Suppressor macrophage treated with lipopolysaccharide for 4 hours (primary cell): Measurements from ENCODE around the gene TCEA2.

Experiments
- DNase-seq: peaks from one replicate; pipeline ENCODE4 v3.0.0-alpha.2; 2020

The TCEA2 gene

DNA sequence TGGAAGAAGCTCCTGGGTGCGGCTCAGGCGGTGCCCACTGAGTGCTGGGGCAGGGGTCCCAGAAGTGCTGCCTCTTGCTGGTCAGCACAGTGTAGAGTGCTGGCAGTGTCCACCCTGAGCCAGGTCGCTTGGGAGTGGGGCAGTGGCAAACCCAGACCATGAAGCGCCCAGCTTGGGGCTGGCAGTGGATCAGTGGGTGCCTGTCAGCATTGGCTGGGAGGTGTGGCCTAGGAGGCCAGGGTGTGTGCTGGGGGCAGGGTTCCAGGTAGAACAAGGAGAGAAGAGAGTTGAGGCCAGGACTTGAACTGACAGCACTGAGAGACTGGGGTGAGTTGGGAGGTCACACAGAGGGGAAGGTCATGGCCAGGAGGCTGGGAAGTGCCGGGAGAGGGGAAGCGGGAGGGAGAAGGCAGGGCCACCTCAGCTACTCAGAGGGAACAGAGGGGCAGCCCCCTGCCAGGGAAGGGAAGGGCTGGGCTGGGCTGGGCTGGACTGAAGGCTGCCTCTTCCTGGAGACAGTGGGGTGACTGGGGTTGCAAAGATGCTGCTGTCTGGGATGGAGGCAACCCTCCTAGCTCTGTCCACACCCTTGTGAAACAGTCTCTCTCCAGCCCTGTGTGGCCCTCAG lies 4.1 kb downstream of the TCEA2 start:
- no peak for DNase-seq

DNA sequence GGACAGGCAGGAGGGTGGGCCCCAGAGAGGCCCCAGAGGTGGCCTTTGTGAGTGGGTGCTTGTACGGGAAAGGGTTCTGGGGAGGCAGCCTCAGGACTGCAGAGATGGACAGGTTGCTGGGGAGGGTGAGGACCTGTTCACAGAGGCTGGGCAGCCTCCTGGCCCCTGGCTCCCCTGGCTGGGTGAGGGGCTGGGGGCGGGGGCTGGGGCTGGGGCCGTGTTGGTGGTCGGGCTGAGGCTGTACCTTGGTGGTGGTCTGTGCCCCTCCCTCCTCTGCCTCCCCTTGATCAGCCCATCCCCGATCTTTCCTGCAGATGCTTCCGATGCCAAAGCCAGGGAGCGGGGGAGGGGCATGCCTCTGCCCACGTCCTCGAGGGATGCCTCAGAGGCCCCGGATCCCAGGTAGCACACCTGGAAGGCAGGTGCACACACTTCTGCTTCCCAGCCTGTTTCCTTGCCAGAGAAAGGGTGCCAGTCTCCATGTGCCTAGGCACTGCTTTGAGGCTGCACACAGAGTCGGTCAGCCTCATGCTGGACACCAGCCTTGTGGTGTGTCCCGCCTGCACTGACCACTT lies 4.8 kb downstream of the TCEA2 start:
- DNase-seq = no peak

DNA sequence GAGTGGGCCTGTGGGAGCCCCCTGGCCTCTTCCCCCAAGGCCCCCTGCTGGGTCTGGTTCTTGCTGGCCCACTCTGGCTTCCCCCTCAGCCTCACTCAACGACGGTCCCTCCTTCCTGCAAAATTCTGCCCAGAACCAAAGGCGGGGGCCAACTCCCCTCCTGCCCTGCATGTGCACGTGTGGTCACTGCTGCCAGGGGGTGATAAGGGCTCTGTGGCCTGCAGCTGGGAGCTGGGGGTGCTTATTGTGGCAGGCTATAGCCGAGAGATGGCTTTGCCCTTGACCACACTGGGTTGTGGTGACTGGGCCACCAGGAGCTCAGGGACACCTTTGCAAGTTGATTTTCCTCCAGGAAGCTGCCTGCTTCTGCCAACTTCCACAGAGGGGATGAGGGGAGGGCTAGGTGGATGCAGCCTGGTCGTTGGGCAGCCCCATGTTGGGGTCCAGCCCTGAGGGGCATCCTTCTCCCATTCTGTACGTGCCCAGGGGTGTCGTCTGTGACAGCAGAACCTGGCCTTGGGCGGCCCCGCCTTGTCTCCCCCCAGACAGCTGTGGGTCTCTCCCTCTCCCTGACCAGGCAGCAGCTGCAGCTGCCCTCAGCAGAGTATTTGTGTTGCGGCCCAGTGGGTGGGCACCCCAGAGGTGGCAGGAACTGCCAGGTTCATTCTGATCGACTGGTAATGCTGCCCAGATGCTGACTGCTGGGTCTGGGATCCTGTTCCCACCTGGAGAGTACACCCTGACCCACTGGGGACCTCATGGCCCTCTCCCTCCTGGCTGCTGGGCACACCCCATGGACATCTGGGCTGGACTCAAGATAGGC lies 5.6 kb downstream of the TCEA2 start:
- no peak for DNase-seq

DNA sequence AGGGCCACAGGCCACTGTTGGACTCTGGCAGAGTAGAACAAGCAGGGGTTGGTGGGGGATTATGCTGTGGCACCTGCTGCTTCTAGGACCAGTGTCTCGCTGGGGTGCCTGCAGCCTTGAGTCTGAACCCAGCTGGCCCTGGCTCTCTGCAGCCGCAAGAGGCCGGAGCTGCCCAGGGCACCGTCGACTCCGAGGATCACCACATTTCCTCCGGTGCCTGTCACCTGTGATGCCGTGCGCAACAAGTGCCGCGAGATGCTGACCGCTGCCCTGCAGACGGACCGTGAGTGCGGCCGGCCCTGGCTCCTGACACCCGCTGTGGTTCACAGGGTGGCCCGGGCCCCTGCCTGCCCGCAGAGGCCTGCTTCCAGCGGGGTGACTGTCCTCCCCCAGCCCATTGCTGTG lies 6.2 kb downstream of the TCEA2 start:
- no peak for DNase-seq

DNA sequence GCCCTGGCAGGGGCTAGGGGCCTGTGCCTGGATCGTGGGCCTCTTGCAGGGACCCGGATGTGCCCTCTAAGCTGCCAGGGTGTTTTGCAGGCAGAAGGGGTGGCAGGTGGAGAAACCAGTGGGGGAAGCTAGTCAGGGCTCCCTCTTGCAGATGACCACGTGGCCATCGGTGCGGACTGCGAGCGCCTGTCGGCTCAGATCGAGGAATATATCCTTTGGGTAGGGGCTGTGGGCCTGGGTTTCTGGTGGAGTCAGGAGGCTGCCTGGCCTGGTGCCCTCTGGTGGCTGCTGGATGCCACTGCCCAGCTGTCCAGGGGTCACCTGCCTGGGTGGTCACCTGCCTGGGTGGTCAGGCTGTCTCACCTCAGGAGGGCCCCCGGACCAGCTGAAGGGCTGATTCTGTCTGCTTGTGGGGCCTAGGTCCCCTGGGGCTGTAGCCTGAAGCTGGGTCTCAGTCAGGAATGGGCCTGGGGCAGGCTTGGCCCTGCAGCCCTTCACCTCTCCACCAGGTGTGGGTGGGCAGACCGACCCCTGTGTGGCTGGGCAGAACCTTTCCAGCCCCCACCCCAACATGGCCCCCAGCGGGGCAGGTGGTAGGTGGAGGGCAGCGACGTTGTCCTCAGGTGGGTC lies 6.7 kb downstream of the TCEA2 start:
- DNase-seq = no peak

DNA sequence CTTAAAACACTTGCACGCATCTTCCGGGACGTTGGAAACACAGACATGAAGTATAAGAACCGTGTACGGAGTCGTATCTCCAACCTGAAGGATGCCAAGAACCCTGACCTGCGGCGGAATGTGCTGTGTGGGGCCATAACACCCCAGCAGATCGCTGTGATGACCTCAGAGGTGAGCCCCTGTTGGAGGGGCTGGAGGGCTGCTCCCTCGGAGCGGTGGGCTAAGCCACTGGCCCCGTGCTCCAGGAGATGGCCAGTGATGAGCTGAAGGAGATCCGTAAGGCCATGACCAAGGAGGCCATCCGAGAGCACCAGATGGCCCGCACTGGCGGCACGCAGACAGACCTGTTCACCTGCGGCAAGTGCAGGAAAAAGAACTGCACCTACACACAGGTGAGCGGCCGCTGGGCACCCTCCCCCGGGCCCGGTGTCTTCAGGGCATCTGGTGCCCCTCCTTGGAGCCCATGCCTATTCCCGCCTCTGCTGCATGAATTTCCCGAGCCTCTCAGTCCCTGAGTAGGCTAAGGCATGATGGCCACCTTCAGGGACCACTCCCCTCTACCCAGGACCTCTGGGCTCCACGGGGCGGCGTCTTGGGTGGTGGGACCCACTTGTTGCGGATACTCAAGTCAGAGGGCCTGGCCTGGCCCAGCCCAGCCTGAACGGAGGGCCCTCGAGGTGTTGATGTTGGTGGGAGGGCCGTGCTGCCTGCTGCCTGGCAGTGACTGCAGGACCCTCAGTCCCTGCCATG lies 7.4 kb downstream of the TCEA2 start:
- DNase-seq = no peak

DNA sequence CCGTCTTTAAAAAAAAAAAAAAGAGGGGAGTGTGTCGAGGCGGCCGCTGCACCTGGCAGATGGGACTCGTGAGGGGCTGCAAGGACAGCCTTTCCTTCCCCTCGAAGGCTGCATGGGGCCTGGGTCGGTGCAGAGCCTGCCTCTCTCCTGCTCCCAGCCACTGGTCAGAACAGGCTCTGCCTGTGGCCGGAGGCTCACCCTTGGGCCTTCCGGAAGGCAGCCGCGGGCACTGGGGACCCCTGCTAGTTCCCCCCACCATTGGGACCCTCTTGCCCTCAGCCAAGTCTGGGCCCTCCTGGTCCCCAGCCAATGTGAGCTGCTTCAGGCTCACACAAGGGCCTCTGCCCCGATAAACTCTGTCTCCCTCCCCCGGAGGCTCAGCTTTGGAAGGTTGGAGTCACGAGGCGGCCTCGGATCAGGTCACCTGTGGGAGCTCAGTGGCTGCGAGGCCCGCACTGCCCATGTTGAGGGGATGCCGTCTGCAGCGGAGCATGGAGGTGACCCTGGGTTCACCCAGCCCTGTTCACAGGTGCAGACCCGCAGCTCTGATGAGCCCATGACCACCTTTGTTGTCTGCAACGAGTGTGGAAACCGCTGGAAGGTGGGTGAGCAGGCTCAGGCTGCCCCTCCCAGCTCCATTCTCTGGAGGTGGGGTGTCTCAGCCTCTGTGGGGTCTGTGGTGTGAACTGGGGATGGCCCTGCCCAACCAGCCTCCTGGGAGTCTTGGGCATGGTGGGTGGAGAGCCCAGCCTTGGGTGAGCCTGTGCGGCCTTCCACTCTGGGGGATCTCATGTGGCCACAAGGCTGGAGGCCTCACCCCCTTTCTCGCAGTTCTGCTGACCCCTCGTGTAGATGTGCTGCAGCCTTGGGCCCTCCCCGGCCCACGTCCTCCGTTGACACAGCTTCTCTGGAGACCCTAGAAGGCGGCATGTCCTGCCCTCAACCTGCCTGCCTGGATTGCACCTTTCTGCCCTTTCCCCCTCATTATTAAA lies 8.6 kb downstream of the TCEA2 start:
- no peak for DNase-seq

DNA sequence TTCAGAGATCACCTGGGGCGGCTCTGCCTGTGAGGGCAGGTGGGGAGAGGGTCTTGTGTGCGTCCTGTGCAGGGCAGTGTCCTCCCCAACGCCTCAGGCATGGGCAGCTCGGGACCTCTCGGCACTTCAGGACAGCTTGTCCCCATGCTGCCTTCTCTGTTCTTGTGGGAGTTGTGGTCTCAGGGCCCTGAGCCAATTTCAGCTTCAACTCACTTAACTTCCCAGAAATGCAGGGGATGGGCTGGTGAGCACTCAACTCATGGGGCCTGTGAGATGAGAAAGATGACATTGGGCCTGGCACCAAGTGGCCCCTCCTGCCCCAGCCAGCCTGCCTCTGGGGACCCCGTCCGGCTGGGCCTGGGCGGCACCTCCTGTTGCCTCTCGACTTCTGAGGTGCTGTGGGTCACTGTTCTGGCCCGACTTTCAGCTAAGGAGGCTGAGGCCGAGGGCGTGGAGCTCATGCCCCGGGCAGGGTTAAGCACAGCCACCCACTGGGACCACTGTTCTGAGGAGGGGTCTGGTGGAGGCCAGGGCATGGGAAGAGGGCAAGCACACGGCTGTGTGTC lies 9.6 kb downstream of the TCEA2 start:
- DNase-seq = no peak

DNA sequence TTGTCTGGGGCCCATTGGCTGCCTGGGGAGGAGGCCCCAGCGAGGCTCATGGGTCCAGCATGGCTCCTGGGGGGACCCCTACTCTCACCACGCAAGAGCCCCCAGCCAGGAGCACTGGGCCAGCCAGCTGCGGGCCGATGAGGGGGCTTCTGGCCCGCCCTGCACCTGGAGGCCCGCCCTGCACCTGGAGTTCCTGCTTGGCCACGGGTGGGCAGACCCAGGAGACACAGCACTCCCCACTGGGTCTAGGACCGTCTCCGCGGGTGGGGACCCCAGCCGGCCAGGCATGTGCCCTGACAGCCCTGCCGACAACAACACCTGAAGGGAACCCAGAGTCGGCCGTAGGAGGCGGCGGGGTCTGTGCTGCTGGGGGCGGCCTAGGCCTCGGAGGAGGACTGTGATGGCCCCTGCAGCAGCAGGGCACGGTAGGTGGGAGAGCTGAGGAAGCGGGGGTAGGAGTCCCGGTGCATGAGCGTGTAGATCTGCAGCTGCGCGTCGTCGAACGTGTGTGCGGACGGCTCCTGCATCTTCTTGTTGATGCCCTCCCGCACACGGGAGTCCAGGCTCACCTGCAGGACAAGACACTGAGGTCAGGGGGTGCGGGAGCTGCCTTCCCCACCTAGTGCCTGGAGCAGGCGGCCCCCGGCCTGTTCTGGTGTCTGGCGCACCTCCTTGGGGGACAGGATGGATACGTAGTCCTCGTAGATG lies 10.6 kb downstream of the TCEA2 start:
- DNase-seq = no peak

DNA sequence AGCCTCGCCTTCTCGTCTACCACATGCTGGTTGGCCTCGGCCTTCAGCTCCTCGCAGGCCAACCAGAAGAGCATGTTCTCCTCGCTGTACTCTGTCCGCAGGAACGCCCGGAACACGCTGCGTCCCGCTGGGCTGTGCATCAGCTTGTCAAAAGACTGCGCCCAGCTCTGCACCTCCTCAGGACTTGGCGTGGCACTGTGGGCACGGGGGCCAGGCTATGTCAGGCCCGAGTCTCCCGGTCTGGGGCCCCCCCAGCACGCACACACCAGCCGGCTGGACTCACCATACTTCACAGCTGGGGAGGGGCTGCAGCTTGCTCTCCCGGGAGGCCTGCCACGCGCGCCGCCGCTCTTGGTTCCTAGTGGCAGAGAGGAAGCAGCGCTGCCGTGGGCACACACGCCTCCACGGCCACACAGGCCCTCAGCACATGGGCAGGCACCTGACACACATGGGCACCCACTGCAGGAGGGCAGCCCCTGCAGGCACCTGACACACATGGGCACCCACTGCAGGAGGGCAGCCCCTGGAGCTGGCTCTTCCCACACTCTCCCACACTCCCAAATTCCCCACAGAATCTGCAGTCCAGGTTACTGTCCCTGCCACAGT lies 11.3 kb downstream of the TCEA2 start:
- DNase-seq = no peak

DNA sequence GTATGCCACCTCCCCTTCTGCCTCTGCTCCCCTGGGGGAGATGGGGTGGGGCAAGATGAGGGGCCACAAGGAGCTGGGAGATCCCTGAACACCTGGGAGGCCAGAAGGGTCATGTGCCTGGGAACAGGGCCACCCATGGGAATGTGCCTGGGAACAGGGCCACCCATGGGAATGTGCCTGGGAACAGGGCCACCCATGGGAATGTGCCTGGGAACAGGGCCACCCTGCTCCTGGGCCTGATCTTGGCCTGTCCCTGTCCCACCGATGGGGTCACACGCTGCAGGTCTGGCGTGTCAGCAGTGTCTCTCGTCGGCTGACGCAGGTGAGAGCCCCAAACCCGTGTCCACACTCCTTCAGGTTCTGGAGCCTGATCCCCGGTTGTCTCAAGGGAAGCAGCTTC lies 12.0 kb downstream of the TCEA2 start:
- DNase-seq = no peak

DNA sequence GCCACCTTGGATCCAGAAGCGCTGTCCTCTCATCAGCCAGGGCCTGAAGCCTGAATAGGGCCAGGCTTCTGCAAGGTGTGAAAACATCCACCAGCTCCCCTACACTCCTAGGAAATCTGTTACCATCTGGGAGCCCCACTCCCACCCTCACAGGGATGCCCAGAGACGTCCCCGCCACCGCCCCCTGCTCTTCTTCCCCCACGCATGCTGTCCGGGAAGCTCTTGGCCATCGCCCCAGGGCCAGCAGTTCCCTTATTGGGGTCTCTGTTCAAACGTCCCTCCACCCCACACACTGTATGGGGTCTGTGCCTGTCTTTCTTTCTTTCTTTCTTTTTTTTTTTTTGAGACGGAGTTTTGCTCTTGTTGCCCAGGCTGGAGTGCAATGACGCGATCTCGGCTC lies 12.6 kb downstream of the TCEA2 start:
- DNase-seq = no peak

DNA sequence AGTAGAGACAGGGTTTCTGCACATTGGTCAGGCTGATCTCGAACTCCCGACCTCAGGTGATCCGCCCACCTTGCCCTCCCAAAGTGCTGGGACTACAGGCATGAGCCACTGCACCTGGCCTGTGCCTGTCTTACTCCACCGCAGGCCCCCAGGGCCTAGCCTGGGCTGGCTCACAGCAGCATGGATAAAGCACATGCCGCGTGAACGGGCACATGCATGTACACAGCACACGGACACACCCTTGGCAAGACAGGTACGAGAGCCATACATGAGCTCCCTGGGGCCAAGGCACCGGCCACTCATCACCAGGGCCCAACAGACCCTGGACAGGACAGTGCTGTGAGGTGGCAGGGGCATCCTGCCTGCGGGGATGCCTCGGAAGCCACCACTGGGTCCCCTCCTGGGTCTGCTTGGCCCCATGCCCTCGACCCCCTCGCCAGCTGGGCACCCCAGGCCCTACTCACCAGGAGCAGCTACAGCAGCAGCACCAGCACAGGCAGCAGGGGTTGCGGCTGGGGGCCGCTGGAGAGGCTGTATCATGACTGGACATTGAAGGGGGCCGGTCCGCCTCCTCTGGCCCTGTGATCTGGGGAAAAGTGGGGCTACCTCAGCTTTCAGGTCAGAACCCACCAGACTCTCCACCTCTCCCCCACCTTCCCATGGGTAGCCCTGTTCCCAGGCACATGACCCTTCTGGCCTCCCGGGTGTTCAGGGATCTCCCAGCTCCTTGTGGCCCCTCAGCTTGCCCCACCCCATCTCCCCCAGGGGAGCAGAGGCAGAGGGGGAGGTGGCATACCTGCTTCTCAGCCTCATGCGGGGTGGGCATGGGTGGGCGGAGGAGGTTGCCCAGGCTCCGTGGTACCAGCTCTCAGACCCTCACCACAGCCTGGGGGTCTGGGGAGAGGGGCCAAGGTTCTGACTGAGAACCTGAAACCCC lies 13.3 kb downstream of the TCEA2 start:
- DNase-seq = no peak

DNA sequence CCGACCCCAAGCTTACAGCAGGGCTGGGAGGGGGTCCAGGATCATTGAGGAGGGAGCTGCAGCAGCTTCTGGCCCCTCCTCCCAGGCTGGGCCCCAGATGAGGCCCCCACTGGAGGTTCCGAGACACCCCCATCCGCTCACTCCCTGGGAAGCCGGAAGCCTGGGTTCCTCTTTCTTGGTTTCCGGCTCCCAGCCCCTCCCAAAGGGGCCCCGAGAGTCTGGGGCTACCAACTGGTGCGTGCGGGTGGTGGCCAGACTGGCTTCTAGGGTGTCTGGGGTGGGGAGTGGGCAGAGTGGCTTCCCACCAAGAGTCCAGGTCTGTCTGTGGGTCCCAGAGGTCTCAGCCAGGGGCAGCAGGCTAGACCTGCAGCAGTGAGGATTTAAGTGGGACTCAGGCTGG lies 14.1 kb downstream of the TCEA2 start:
- DNase-seq = peak; percentile 48

DNA sequence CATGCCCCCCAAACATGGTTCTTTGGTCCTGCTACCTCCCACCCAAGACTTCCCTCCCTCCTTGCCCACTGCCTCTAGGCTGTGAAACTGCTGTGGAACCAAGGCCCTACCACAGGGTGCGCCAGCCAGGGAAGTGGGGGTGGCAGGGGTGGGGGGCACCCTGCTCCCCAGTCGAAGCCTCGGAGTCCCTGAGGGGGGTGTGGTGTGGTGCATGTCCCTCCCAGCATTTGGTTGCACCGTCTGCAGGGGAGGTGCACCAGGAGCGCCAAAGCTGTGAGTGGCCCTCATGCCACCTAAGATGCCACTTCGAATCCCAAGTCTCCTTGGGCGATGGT lies 14.5 kb downstream of the TCEA2 start:
- DNase-seq = no peak

DNA sequence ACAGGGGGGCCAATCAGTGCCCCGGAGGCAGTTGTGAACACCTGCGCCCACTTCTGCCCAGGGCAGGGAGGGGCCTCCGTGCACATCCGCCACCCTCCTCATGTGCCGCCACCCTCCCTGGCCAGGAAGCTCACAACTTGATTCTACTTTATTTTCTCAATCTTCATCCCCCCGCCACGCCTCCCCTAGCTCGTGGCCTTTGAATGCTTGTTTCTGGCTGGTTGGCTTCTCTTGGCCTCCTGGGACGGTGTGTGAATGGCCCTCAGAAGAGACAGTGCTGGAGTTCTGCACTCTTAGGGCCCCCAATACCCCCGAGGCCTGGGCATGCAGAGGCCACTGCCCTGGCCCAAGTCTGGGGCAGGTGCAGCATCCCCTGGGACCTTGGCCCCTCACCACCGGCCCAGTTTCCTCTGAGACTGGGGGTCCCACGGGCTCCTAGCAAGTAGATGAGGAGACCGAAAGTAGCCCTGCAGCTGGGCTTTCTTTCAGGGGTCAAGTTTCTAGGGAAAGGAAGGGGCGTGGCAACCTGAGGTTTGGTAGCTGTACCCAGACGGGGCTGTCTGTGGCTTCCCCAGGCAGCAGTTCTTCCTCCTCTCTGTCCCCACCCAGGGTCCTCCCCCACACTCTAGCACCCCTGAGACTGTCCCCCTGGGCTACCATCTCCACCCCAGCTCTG lies 15.0 kb downstream of the TCEA2 start:
- DNase-seq = no peak

DNA sequence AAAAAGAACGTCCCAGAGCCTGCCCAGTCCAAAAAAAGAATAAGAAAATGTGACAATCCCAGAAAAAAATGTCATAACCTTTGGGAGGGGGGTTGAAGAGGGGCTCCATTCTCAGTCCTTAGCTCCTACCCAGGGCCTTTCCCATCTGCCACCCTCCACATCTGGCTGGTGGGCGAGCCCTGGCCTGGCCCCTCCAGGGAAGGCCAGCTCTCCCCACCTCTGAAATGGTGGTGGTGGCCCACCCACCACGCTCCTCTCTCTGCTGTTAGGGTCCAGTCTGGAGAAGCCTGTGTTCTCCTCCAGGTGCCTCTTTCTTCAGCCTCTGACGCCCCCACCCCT lies 15.9 kb downstream of the TCEA2 start:
- no peak for DNase-seq

DNA sequence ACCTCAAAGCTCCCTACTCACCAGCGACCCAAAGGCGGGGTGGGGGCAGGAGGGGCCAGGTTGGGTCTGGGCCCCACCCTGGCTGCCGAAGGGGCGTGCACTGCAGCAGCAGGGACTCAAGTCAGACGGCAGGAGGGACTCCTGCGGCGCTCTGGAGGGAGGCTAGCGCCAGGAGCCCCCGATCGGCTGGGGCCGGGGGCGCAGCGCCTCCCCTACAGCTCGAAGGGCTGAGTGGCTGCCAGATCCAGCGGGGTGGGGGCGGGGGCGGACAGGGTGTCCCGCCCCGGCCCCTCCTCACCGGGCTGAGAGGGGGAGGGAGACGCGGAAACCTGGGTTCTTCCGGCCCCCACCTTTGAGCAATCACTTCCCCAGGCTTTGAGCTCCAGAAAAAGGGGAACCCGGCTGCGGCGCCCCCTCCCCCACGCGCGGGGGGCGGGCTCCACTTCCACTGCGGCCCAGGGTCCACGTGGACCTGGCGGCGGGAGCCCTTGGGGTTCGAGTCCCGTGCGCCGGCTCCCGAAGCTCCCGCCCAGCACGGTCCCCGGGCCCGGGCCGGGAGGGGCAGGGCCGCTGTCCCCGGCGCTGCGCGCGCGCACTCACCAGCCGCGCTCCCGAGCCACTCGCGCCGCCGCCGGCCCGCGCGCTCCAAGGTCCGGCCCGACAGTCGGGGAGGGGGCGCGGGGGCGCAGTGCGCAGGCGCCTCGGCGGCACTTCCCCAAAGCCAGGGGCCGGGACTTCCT lies 16.4 kb downstream of the TCEA2 start, which contains the start of gene RGS19:
Gene RGS19, minus strand, starts transcription at position 246 of the 740 bp plus-strand sequence. CDS start 2,632 bp downstream, outside the sequence.
- peak; percentile 88 for DNase-seq
